Peyer's patch (tissue), 4 donors: ENCODE data around the gene SELENOT. TPM values are rescaled to one million over a fixed set of nuclear protein-coding genes. Genes with fewer than 3 reads are reported as not detected.

Experiments used
- DNase-seq, 3 donors: peaks; one replicate each; pipeline ENCODE4 v3.0.0-alpha.2; 2017 to 2019
- H3K27ac ChIP-seq, 4 donors: fragments of 200-600 bp; sonication (generic); one replicate each; pipeline ENCODE4 v1.5.1; 2016 to 2019
- H3K27me3 ChIP-seq, 2 donors: fragments of 200-600 bp; sonication (generic); one replicate each; pipeline ENCODE4 v1.5.1; 2019
- H3K36me3 ChIP-seq, 3 donors: fragments of 200-600 bp; sonication (generic); one replicate each; pipeline ENCODE4 v1.5.1; 2016 to 2019
- H3K4me1 ChIP-seq, 4 donors: fragments of 200-600 bp; sonication (generic); one replicate each; pipeline ENCODE4 v1.5.1; 2016 to 2019
- H3K4me3 ChIP-seq, 4 donors: fragments of 200-600 bp; sonication (generic); 1 replicate in 3 of 4; 2 replicates in 1 of 4; pipeline ENCODE4 v1.5.1; 2016 to 2019; ENCODE audit warnings: mild to moderate bottlenecking in 1 of 4
- H3K9me3 ChIP-seq, 4 donors: fragments of 200-600 bp; sonication (generic); one replicate each; pipeline ENCODE4 v1.5.1; 2016 to 2019; ENCODE audit warnings: mild to moderate bottlenecking in 1 of 4
- POLR2A ChIP-seq, 2 donors: fragments of 450-650 bp; IDR thresholded peaks; one replicate each; pipeline ENCODE4 v1.5.1; 2017; ENCODE audit warnings: antibody characterized with exemption in 2 of 2, mild to moderate bottlenecking in 2 of 2, moderate library complexity in 2 of 2
- total RNA-seq, 4 donors: library from RNA; depleted of rRNA; stranded (reverse); fragments of >200 nt; gene quantifications; one replicate each; pipeline ENCODE4 v1.1.0, GENCODE V29; 2016
- TF ChIP-seq, protein P1 (sequence below), 6 experiments: fragments of 450-650 bp in 4 of 6; fragments of 200-600 bp in 2 of 6; sonication (generic) in 1 of 6; IDR thresholded peaks; one replicate each; pipeline ENCODE4 v1.5.1; 2017 to 2019; ENCODE audit warnings: antibody characterized with exemption in 6 of 6, mild to moderate bottlenecking in 3 of 6, moderate library complexity in 1 of 6

Gene SELENOT, protein sequence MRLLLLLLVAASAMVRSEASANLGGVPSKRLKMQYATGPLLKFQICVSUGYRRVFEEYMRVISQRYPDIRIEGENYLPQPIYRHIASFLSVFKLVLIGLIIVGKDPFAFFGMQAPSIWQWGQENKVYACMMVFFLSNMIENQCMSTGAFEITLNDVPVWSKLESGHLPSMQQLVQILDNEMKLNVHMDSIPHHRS
- total RNA-seq: 10 to 100 TPM; 30.5 to 97.6 (median 75.4) TPM

DNA sequence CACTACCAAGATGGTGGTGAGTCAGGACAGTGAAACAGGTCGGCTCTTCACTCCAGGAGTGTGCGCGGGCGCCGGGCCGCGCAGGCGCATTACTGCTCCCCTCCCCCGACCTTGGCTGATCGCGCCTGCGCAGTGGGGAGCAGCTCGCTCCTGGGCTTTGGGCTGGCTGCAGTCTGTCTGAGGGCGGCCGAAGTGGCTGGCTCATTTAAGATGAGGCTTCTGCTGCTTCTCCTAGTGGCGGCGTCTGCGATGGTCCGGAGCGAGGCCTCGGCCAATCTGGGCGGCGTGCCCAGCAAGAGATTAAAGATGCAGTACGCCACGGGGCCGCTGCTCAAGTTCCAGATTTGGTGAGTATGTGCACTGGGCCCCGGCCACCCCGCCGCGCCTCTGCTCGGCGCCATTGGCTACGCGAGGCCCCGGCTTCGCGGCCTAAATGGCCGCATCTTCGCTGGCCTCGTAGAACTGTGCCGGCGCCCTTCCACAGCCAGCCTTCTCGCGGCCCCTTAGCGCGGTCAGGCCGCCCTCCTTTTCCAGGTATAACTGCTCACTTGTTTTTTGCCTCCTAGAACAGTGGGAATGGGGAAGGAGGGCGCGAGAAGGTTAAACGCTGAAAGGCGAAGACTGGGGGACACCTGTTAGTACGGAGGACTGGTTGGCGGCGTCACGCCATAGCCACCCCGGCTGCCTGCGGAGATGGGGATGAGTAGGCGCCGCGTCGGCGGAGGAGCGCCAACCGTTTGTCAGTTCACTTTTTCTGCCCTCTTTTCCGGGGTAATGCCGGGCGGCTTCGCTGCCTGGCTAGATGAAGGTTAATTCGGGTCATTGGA is at the start of gene SELENOT:
TSS of gene SELENOT (plus strand) at position 169 of the 827 bp plus-strand sequence. CDS start at position 211, 42 bp downstream.
- H3K9me3 ChIP-seq: no peaks in the 10 kb centered on the region
- H3K36me3 ChIP-seq: no peaks in the 10 kb centered on the region
- peak; percentile 91 to 97 (median 95) for DNase-seq
- peak within 1 kb of the TSS; percentile 93 to 99 (median 96) for H3K27ac ChIP-seq
- peak within 1 kb of the TSS; percentile 63 to 87 (median 74) for H3K4me3 ChIP-seq
- peak; percentile 96 for TF ChIP-seq POLR2A (IDR thresholded peaks at IDR 0.05)
- TF ChIP-seq, protein P1, sequence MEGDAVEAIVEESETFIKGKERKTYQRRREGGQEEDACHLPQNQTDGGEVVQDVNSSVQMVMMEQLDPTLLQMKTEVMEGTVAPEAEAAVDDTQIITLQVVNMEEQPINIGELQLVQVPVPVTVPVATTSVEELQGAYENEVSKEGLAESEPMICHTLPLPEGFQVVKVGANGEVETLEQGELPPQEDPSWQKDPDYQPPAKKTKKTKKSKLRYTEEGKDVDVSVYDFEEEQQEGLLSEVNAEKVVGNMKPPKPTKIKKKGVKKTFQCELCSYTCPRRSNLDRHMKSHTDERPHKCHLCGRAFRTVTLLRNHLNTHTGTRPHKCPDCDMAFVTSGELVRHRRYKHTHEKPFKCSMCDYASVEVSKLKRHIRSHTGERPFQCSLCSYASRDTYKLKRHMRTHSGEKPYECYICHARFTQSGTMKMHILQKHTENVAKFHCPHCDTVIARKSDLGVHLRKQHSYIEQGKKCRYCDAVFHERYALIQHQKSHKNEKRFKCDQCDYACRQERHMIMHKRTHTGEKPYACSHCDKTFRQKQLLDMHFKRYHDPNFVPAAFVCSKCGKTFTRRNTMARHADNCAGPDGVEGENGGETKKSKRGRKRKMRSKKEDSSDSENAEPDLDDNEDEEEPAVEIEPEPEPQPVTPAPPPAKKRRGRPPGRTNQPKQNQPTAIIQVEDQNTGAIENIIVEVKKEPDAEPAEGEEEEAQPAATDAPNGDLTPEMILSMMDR (IDR thresholded peaks at IDR 0.05): peak in 3 of 6 experiments; percentile 37 to 45 (median 40)
- H3K4me1 ChIP-seq: peaks cover 0 to 47% (median 11%) of the 10 kb centered on the region in 4 donors
- H3K27me3 ChIP-seq: no peaks in the 10 kb centered on the region

DNA sequence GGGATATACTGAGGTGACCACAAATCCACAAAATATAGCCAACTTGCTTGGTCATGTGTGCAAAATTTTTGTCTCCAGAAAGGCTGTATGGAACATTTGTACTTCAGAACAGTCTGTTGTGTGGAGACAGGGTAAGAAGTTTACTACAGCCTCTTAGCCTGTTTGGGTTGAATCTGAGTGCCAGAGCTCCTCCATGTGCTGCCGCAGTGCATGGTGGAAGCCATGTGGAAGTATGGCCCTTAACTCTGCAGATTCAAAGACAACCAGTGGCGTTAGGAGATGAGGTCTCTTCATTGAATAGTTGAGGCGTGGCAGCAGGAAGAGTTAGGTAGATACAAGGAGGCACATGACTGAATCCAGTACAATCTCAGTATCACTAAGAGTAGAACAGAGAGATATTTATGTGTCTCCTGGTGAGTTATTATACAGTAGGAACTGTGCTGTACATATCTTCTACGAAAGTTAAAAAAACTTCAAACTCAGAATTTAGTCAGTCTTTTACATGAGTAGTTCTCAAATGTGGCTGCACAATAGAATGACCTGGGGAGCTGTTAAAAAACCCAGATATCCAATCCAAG is 47.2 kb upstream of the SELENOT start:
- no peaks in the 10 kb centered on the region for H3K27me3 ChIP-seq
- no peak overlapping the region for H3K4me3 ChIP-seq
- H3K27ac ChIP-seq: no peak overlapping the region
- no peak for TF ChIP-seq POLR2A (IDR thresholded peaks at IDR 0.05)
- TF ChIP-seq, protein P1 (IDR thresholded peaks at IDR 0.05): no peak
- DNase-seq: no peak
- H3K9me3 ChIP-seq: no peaks in the 10 kb centered on the region
- H3K36me3 ChIP-seq: peaks cover 0 to 45% (median 0%) of the 10 kb centered on the region in 3 donors
- no peaks in the 10 kb centered on the region for H3K4me1 ChIP-seq

DNA sequence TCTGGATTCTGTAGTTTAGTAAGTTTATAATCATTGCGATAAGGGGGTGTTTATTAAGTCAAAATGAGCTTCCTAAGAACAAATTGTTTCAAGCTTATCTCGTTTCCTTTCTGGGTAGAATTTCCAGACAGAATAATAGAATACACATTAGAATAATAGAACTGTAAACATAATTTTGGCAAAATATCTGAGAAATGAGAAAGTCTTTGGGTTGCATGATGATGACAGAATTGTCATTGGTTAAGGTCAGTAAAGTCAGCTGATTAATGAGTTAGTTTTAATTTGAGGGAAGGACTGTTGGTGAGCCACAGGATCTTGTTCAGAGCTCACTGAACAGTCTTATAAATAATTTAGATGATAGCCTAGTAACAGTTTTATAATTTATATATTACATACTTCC is 46.3 kb upstream of the SELENOT start:
- H3K9me3 ChIP-seq: no peaks in the 10 kb centered on the region
- no peak for TF ChIP-seq POLR2A (IDR thresholded peaks at IDR 0.05)
- TF ChIP-seq, protein P1 (IDR thresholded peaks at IDR 0.05): no peak
- no peak overlapping the region for H3K27ac ChIP-seq
- peaks cover 0 to 44% (median 0%) of the 10 kb centered on the region in 3 donors for H3K36me3 ChIP-seq
- no peak for DNase-seq
- no peaks in the 10 kb centered on the region for H3K4me1 ChIP-seq
- no peak overlapping the region for H3K4me3 ChIP-seq
- no peaks in the 10 kb centered on the region for H3K27me3 ChIP-seq

DNA sequence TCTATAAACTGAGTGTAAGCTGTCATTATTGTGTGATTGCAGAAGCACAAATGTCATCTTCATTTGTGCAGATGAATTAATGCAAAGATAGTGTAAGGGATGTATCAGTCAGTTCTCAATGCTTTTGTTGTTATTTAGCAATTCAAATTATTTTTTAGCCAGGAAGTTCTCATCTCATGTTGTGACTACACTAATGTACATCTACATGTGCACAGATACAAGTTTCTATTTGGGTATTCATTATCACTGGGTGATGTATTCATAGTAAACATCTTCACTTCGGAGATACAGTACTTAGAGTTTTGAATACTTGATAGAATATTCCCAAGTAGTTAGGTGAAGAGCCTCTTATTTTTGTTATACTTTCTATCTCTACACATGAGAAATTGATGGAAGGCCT is 45.4 kb upstream of the SELENOT start:
- Histone ChIP-seq H3K27ac (no peak overlapping the region), H3K27me3 (no peaks in the 10 kb centered on the region), H3K9me3 (no peaks in the 10 kb centered on the region), H3K4me1 (no peaks in the 10 kb centered on the region), H3K36me3 (peaks cover 0 to 35% (median 0%) of the 10 kb centered on the region in 3 donors), H3K4me3 (no peak overlapping the region)
- DNase-seq: no peak
- no peak for TF ChIP-seq POLR2A (IDR thresholded peaks at IDR 0.05)
- TF ChIP-seq, protein P1 (IDR thresholded peaks at IDR 0.05): no peak

DNA sequence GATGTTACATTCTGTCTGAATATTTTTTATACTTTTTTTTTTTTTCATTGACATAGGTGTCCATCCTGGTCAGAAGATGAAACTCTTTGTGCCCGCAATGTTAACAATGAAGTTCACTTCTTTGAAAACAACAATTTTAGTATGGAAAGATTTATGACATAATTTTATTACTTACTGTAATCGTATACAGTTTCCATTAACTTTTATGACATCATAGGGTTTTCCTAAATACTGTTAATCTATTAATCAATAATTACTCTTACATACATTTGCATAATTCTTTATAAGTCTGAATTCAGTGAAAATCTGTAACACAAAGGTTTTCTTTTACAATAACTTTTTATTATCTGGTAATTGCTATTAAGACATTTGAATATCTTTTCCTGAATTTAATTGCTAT is 38.9 kb upstream of the SELENOT start:
- Histone ChIP-seq H3K27ac (no peak overlapping the region), H3K4me3 (no peak overlapping the region), H3K9me3 (no peaks in the 10 kb centered on the region), H3K27me3 (no peaks in the 10 kb centered on the region), H3K4me1 (no peaks in the 10 kb centered on the region), H3K36me3 (peaks cover 0 to 50% (median 0%) of the 10 kb centered on the region in 3 donors)
- no peak for TF ChIP-seq POLR2A (IDR thresholded peaks at IDR 0.05)
- TF ChIP-seq, protein P1 (IDR thresholded peaks at IDR 0.05): no peak
- no peak for DNase-seq
